Activated naive CD8-positive, alpha-beta T cell treated with anti-CD3 and anti-CD28 coated beads, Interleukin-2, amount 50 U/mL, for 16 hours (primary cell): ENCODE measurements around the gene SLC25A34.

Experiments
- DNase-seq: peaks from one replicate; pipeline ENCODE4 v3.0.0-alpha.2; 2020; ENCODE audit warnings: low read depth, low spot score

Gene SLC25A34

DNA sequence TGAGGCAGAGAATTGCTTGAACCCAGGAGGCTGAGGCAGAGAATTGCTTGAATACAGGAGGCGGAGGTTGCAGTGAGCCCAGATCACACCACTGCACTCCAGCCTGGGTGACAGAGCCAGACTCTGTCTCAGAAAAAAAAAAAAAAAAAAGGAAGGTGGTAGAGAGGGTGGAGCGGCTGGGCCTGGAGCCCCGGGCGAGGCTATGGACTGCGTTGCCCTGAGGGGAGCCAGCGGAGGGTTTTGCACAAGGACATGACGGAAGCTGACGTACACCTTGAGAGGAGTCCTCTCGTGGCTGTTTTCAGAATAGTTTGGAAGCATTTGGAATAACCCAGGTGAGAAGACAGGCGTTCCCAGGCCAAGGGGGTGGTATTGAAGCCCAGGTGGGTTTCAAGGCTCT, 15.7 kb downstream of the SLC25A34 start:
- DNase-seq = no peak

GRCh38 chr1:15753776-15754175, 17.7 kb downstream of the SLC25A34 start:
- no peak for DNase-seq

- no peak for DNase-seq
These were observed 19.1 kb downstream of the SLC25A34 start for GRCh38 chr1:15755021-15755645.

DNA sequence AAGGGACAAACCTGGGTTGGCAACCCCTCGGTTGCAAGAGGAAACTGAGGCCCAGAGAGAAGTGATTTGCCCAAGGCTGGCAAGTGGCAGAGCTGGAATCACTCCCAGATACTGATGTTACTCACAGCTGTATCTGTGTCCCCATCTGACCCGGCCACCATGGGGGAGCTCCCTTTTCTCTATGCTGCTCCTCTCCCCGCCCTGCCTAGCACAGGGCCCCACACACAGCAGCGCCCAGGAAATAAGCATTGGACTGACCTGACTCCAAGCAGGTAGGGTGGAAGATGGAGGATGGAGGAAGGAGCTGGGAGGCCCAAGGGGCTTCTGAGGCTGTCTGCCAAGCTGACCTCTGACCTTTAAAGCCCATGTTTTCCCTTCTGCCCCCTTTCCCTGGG, 19.6 kb downstream of the SLC25A34 start:
- DNase-seq = no peak

- no peak for DNase-seq
These were observed 20.3 kb downstream of the SLC25A34 start for GRCh38 chr1:15756143-15757015.

- DNase-seq = no peak
These were observed 21.0 kb downstream of the SLC25A34 start for GRCh38 chr1:15757016-15757543.

DNA sequence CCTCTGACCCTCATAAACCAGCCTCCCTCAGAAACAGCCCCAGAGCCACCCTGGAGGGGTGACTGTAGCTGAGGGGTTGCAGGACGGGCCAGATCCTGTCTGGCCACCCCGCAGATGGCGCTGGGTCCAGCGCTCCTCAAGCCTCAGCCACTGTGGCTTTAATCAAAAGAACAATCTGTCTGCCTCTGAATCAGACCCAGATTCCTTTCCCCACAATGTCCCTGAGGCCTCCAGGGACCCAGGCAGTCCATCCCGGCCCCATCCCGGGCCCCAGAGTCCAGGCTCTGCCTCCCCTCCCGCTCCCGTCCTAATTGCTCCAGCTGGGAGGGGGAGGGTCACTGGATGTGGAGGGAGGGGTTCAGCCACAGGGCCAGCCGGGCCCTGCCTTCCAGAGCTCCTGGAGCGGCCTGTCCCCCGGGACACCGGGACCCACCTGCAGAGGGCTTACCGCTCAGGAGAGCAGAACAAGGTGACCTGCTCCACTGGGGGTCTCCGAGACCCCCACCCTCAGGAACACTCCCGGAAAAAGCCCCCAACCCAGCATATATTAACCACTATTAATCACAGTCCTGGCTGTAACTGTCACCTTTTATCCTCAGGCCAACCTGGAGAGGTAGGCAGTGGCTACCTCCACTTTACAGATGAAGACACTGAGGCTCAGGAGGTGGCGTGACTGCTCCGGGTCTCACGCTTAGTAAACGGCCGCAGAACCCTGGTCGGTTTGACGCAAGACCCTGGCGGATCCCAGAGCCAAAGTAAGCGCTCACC, 21.7 kb downstream of the SLC25A34 start:
- DNase-seq = no peak

GRCh38 chr1:15758343-15758931, 22.4 kb downstream of the SLC25A34 start, which contains the start of gene FBLIM1:
Gene FBLIM1 (plus strand): TSS chr1:15758795. CDS start chr1:15764984, 6,189 bp downstream.
- DNase-seq = no peak

- no peak for DNase-seq
These were observed 23.0 kb downstream of the SLC25A34 start for GRCh38 chr1:15758953-15759661.

- DNase-seq = no peak
These were observed 24.6 kb downstream of the SLC25A34 start for GRCh38 chr1:15760520-15761211.

DNA sequence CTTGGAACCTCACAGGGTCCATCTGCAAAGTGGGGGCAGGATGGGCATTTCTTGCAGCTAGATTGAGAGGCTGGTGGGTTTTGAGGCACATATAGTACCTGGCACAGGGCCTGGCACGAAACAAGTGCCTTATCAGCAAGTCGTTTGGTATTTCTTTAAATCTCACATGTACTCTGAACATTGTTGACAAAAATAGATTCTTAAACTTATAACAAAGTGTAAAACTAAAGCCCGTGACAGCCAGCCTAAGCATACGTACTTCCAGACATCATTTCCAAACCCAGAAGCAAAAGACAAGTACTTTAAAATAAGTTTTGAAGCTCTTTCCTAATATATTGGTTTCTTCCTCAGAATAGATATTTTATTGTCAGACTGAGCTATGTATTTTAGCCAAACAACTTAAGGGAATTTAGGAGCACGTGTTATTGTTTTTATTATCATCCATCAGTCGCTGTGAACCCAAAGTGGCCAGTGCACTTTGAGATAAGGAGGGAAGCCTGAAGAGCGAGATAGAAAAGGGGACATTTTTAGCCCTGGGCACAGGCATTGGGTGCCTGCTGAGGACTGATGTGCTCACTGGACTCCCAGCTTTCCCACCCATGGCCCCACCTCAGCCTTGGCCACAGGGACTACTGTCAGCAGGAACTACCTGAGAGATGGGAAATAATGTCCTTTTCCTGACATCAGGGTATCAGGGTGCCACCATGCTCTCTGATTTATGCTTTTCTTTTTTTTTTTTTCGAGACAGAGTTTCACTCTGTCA, 25.5 kb downstream of the SLC25A34 start:
- DNase-seq = no peak

DNA sequence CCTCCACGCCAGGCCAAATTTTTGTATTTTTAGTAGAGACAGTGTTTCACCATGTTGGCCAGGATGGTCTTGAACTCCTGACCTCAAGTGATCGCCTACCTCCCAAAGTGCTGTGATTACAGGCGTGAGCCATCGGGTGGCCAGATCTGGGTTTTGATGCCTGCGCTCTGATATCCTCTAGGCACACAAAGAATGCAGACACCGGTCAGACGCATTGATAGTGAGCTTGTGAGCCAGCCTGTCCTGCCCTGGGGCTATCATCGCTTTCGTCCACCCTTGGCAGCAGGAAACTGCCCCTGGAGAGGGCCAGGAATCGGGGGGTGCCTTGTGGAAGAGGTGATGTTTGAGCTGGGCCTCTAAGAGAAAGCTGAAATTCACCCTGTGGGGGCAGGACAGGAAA, 26.5 kb downstream of the SLC25A34 start:
- DNase-seq = no peak

DNA sequence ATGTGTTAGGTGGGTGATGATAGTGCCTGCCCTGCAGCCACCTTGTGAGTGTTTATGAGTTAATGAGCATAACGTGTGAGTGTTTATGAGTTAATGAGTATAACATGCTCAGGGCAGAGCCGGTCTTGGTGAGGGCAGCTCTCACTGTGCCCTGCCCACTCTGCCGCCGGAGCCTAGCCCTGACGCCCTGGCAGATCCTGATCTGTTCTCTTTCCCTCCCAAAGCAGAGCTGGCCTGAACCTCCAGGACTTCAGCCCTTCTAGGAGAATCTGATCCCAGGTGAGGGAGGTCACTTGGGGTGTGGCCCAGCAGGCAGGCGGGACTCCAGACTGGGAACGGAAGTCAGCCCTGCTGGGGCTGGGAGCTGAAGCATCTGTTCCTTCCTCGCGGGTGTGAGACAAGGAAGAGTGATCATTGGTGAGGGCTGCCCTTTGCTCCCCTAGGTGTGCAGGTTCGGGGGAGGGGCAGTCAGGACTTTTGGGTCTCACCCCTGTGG, 28.3 kb downstream of the SLC25A34 start:
- DNase-seq = no peak

DNA sequence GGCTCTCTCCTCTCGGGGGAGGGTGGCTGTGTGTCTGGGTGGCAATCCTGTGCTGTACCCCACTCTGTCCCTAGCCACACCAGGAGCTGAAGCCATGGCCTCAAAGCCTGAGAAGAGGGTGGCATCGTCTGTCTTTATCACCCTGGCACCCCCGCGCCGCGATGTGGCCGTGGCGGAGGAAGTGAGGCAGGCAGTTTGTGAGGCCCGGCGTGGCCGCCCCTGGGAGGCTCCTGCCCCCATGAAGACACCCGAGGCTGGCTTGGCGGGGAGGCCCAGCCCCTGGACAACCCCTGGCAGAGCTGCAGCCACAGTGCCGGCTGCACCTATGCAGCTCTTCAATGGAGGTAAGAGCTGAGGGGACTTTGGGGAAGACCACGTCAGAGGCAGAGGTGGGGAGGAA, 28.8 kb downstream of the SLC25A34 start:
- no peak for DNase-seq

GRCh38 chr1:15765495-15766194, 29.6 kb downstream of the SLC25A34 start:
- DNase-seq = no peak

- DNase-seq = no peak
These were observed 31.9 kb downstream of the SLC25A34 start for GRCh38 chr1:15767941-15768340.

DNA sequence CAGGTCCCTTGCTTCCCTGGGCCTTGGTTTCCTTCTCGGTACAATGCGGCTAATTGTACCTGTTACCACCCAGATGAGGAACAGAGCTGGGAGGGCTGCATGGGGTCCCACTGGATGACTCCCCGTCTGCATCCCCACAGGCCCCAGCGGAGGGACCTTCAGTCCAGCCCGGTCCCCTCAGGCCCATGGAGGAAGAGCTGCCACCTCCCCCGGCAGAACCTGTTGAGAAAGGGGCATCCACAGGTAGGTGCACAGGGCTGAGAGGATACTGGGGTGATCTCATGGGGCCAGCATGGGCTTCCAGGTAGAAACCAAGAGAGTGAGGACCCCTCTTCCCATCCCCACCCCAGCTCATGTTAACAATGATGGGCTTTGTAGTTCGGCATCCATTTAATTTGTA, 32.3 kb downstream of the SLC25A34 start:
- no peak for DNase-seq

- no peak for DNase-seq
These were observed 34.4 kb downstream of the SLC25A34 start for GRCh38 chr1:15770313-15770962.
